Measurements from ENCODE around the gene RPL9.

GRCh38 chr4:39450618-39451017, 8.1 kb downstream of the RPL9 start:
- TF ChIP-seq CTCF (conservative IDR thresholded peaks at IDR 0.05; ENCODE audit: low read depth in 2 of 2) (no peak), POLR2AphosphoS5 (IDR thresholded peaks at IDR 0.05; ENCODE audit: low read depth) (no peak), REST (IDR thresholded peaks at IDR 0.05; ENCODE audit: unreplicated experiment) (no peak), EZH2 (IDR thresholded peaks at IDR 0.05; ENCODE audit: low read depth, unreplicated experiment) (no peak), EZH2phosphoT487 (IDR thresholded peaks at IDR 0.05; ENCODE audit: unreplicated experiment) (no peak), NANOG (IDR thresholded peaks at IDR 0.05; ENCODE audit: borderline replicate concordance) (no peak), CREB1 (CRISPR knock-in tag; IDR thresholded peaks at IDR 0.05; ENCODE audit: low read depth) (no peak), JUNB (IDR thresholded peaks at IDR 0.05; ENCODE audit: unreplicated experiment) (no peak)

Data from GM23338 (cell line).